Liver (tissue), 9 donors: ENCODE measurements around the gene PDE6B. TPM values are rescaled to one million over a fixed set of nuclear protein-coding genes. Genes with fewer than 3 reads are reported as not detected.

Experiments used
- DNase-seq: peaks from one replicate; pipeline ENCODE4 v3.0.0-alpha.2; 2017; ENCODE audit warnings: low spot score
- H3K27ac ChIP-seq, 2 donors: one replicate each; pipeline ENCODE4 v1.7.0; 2013; ENCODE audit warnings: inconsistent platforms in 2 of 2, low read length in 2 of 2, control low read depth in 1 of 2, low read depth in 1 of 2, mild to moderate bottlenecking in 1 of 2
- H3K27me3 ChIP-seq, 4 donors: one replicate each; pipeline versions ENCODE4 v1.6.1 to v1.7.0; 2013; ENCODE audit warnings: low read length in 3 of 4, inconsistent platforms in 1 of 4, mild to moderate bottlenecking in 1 of 4, moderate library complexity in 1 of 4; ENCODE audit not compliant: control insufficient read depth in 4 of 4, insufficient read depth in 4 of 4
- H3K36me3 ChIP-seq, 4 donors: one replicate each; pipeline versions ENCODE4 v1.6.1 to v1.7.0; 2013; ENCODE audit warnings: low read length in 3 of 4, mild to moderate bottlenecking in 3 of 4, low read depth in 1 of 4, moderate library complexity in 1 of 4; ENCODE audit not compliant: control insufficient read depth in 4 of 4, insufficient read depth in 3 of 4
- H3K4me1 ChIP-seq, 4 donors: one replicate each; pipeline versions ENCODE4 v1.6.1 to v1.7.0; 2013; ENCODE audit warnings: low read length in 3 of 4, mild to moderate bottlenecking in 3 of 4, moderate library complexity in 1 of 4; ENCODE audit not compliant: control insufficient read depth in 4 of 4, insufficient read depth in 4 of 4
- H3K4me3 ChIP-seq, 3 donors: one replicate each; pipeline versions ENCODE4 v1.6.1 to v1.7.0; 2013; ENCODE audit warnings: low read length in 3 of 3, control low read depth in 1 of 3, low read depth in 1 of 3, mild to moderate bottlenecking in 1 of 3
- H3K9ac ChIP-seq, 2 donors: one replicate each; pipeline ENCODE4 v1.7.0; 2013; ENCODE audit warnings: low read length in 2 of 2, mild to moderate bottlenecking in 2 of 2, moderate library complexity in 2 of 2, control low read depth in 1 of 2, low read depth in 1 of 2
- H3K9me3 ChIP-seq, 4 donors: one replicate each; pipeline versions ENCODE4 v1.6.1 to v1.7.0; 2013; ENCODE audit warnings: low read length in 3 of 4; ENCODE audit not compliant: control insufficient read depth in 4 of 4
- ATF3 ChIP-seq: IDR thresholded peaks from 2 replicates; pipeline ENCODE4 v1.6.1; 2016; ENCODE audit warnings: antibody characterized with exemption
- CTCF ChIP-seq: fragments of 150-350 bp; IDR thresholded peaks from 2 replicates; pipeline ENCODE4 v1.5.1; 2017; ENCODE audit warnings: improper control_type of control experiment, low read depth, low read length; ENCODE audit not compliant: missing input control
- EGR1 ChIP-seq, 2 donors: IDR thresholded peaks; 2 replicates each; pipeline ENCODE4 v1.6.1; 2016 to 2018; ENCODE audit warnings: antibody characterized with exemption in 2 of 2, low read depth in 2 of 2
- FOXA1 ChIP-seq: IDR thresholded peaks from 2 replicates; pipeline ENCODE4 v1.6.1; 2016; ENCODE audit warnings: antibody characterized with exemption
- FOXA2 ChIP-seq: IDR thresholded peaks from 2 replicates; pipeline ENCODE4 v1.6.1; 2016; ENCODE audit warnings: antibody characterized with exemption
- GABPA ChIP-seq, 2 donors: IDR thresholded peaks in 1 of 2; conservative IDR thresholded peaks in 1 of 2; 2 replicates each; pipeline ENCODE4 v1.6.1; 2016; ENCODE audit warnings: antibody characterized with exemption in 2 of 2, mild to moderate bottlenecking in 1 of 2, moderate library complexity in 1 of 2
- HNF4A ChIP-seq, 2 donors: conservative IDR thresholded peaks; 2 replicates each; pipeline ENCODE4 v1.6.1; 2016; ENCODE audit warnings: antibody characterized with exemption in 2 of 2, mild to moderate bottlenecking in 2 of 2
- HNF4G ChIP-seq: IDR thresholded peaks from 2 replicates; pipeline ENCODE4 v1.6.1; 2016; ENCODE audit warnings: antibody characterized with exemption
- JUND ChIP-seq, 2 donors: IDR thresholded peaks; 2 replicates each; pipeline ENCODE4 v1.6.1; 2016; ENCODE audit warnings: antibody characterized with exemption in 2 of 2
- MAX ChIP-seq: IDR thresholded peaks from 2 replicates; pipeline ENCODE4 v1.6.1; 2016; ENCODE audit warnings: antibody characterized with exemption
- NR2F2 ChIP-seq: IDR thresholded peaks from 2 replicates; pipeline ENCODE4 v1.6.1; 2016; ENCODE audit warnings: antibody characterized with exemption
- RAD21 ChIP-seq, 2 donors: IDR thresholded peaks; 2 replicates each; pipeline ENCODE4 v1.6.1; 2016; ENCODE audit warnings: antibody characterized with exemption in 2 of 2, mild to moderate bottlenecking in 2 of 2
- REST ChIP-seq: IDR thresholded peaks from 2 replicates; pipeline ENCODE4 v1.6.1; 2016; ENCODE audit warnings: antibody characterized with exemption, mild to moderate bottlenecking
- RXRA ChIP-seq, 2 donors: IDR thresholded peaks; 2 replicates each; pipeline ENCODE4 v1.6.1; 2017 to 2018; ENCODE audit warnings: antibody characterized with exemption in 2 of 2, mild to moderate bottlenecking in 1 of 2
- SP1 ChIP-seq: IDR thresholded peaks from 2 replicates; pipeline ENCODE4 v1.6.1; 2018; ENCODE audit warnings: antibody characterized with exemption, mild to moderate bottlenecking
- TAF1 ChIP-seq: conservative IDR thresholded peaks from 2 replicates; pipeline ENCODE4 v1.6.1; 2016; ENCODE audit warnings: antibody characterized with exemption, mild to moderate bottlenecking
- YY1 ChIP-seq: IDR thresholded peaks from 2 replicates; pipeline ENCODE4 v1.6.1; 2016; ENCODE audit warnings: antibody characterized with exemption, mild to moderate bottlenecking
- ZBTB33 ChIP-seq: IDR thresholded peaks from 2 replicates; pipeline ENCODE4 v1.6.1; 2016; ENCODE audit warnings: antibody characterized with exemption
- WGBS: extraction: QIAGEN DNeasy Blood & Tissue Kit; methylation state at CpG from one replicate; pipeline ENCODE4 v1.1.7; 2013; 5-methylcytosine and 5-hydroxymethylcytosine counted together
- polyA plus RNA-seq, 2 donors: library from polyadenylated mRNA; stranded (reverse) in 1 of 2; unstranded in 1 of 2; fragments of 200-250 nt in 1 of 2; fragments of >200 nt in 1 of 2; fragmentation: Nextera tagmentation in 1 of 2; extraction: Ambion mirVana in 1 of 2; gene quantifications; one replicate each; pipeline versions ENCODE4 v1.2.1 to v1.2.3, GENCODE V29; 2013 to 2015
- total RNA-seq, 2 donors: library from RNA; depleted of rRNA; stranded (reverse); fragments of >200 nt; gene quantifications; one replicate each; pipeline ENCODE4 v1.2.3, GENCODE V29; 2014
- donor health status: healthy.
- donor health status: healthy.
- donor health status: healthy.
- donor health status: healthy.
- donor health status: healthy.

The PDE6B gene
- total and polyA plus RNA-seq, 4 donors: 0.28 to 7.3 (median 0.49) TPM

GRCh38 chr4:649293-649625, 23.9 kb downstream of the PDE6B start:
- no peak overlapping the region for H3K9ac ChIP-seq
- TF ChIP-seq GABPA (IDR thresholded peaks at IDR 0.05 in 1 of 2, conservative IDR thresholded peaks at IDR 0.05 in 1 of 2) (no peak), FOXA1 (no peak), TAF1 (no peak), EGR1 (IDR thresholded peaks at IDR 0.05; ENCODE audit: low read depth in 2 of 2) (no peak), CTCF (no peak), MAX (no peak), ATF3 (no peak), REST (no peak), RXRA (IDR thresholded peaks at IDR 0.05) (no peak), SP1 (no peak), HNF4G (no peak), ZBTB33 (no peak)
- H3K36me3 ChIP-seq: no peaks in the 10 kb centered on the region
- H3K9me3 ChIP-seq: peaks cover 0 to 1% (median 0%) of the 10 kb centered on the region in 4 donors
- 89% methylated on average over 7 of the region's 7 CpGs for WGBS
- H3K4me1 ChIP-seq: no peaks in the 10 kb centered on the region
- H3K4me3 ChIP-seq: no peak overlapping the region
- DNase-seq: no peak
- H3K27me3 ChIP-seq: peaks cover 0 to 5% (median 2%) of the 10 kb centered on the region in 4 donors
- H3K27ac ChIP-seq: no peak overlapping the region

GRCh38 chr4:649751-650310, 24.5 kb downstream of the PDE6B start:
- 94% methylated on average over 13 of the region's 13 CpGs for WGBS
- no peak for DNase-seq
- peaks cover 0 to 5% (median 3%) of the 10 kb centered on the region in 4 donors for H3K27me3 ChIP-seq
- H3K9ac ChIP-seq: no peak overlapping the region
- no peaks in the 10 kb centered on the region for H3K9me3 ChIP-seq
- no peak overlapping the region for H3K4me3 ChIP-seq
- H3K36me3 ChIP-seq: no peaks in the 10 kb centered on the region
- no peak overlapping the region for H3K27ac ChIP-seq
- H3K4me1 ChIP-seq: no peaks in the 10 kb centered on the region
- TF ChIP-seq FOXA2: no peak
- TF ChIP-seq YY1: no peak
- no peak for TF ChIP-seq GABPA (IDR thresholded peaks at IDR 0.05 in 1 of 2, conservative IDR thresholded peaks at IDR 0.05 in 1 of 2)
- no peak for TF ChIP-seq RXRA (IDR thresholded peaks at IDR 0.05)
- no peak for TF ChIP-seq FOXA1
- TF ChIP-seq ATF3: no peak
- TF ChIP-seq NR2F2: no peak
- no peak for TF ChIP-seq RAD21 (IDR thresholded peaks at IDR 0.05)
- TF ChIP-seq SP1: no peak
- no peak for TF ChIP-seq REST
- no peak for TF ChIP-seq MAX
- TF ChIP-seq TAF1: no peak
- TF ChIP-seq EGR1 (IDR thresholded peaks at IDR 0.05; ENCODE audit: low read depth in 2 of 2): no peak
- TF ChIP-seq HNF4A (conservative IDR thresholded peaks at IDR 0.05): no peak
- TF ChIP-seq JUND (IDR thresholded peaks at IDR 0.05): no peak
- TF ChIP-seq HNF4G: no peak
